Smooth muscle cell (in vitro differentiated cells): ENCODE data around the gene DOK6. TPM values are rescaled to one million over a fixed set of nuclear protein-coding genes. Genes with fewer than 3 reads are reported as not detected.

Experiments used
- DNase-seq: peaks from one replicate; lab custom pipeline; 2025; ENCODE audit not compliant: unreplicated experiment; lab: John Stamatoyannopoulos, UW
- H2AFZ ChIP-seq: fragments of 200-600 bp; sonication (generic); 2 replicates; pipeline ENCODE4 v1.6.0; 2016; ENCODE audit warnings: antibody characterized with exemption, low read depth, mild to moderate bottlenecking
- H3F3A ChIP-seq: fragments of 200-600 bp; sonication (generic); 2 replicates; pipeline ENCODE4 v1.6.0; 2017; ENCODE audit warnings: antibody characterized with exemption, low read depth
- H3K27ac ChIP-seq: fragments of 200-600 bp; sonication (generic); 2 replicates; pipeline ENCODE4 v1.5.1; 2016; ENCODE audit warnings: low read depth, mild to moderate bottlenecking
- H3K27me3 ChIP-seq: fragments of 200-600 bp; sonication (generic); 2 replicates; pipeline ENCODE4 v1.6.1; 2016; ENCODE audit warnings: low read depth, mild to moderate bottlenecking
- H3K36me3 ChIP-seq: fragments of 200-600 bp; sonication (generic); 2 replicates; pipeline ENCODE4 v1.5.1; 2016; ENCODE audit warnings: low read depth
- H3K4me1 ChIP-seq: fragments of 200-600 bp; sonication (generic); 2 replicates; pipeline ENCODE4 v1.5.1; 2016; ENCODE audit warnings: low read depth
- H3K4me2 ChIP-seq: fragments of 200-600 bp; sonication (generic); 2 replicates; pipeline ENCODE4 v1.6.0; 2016; ENCODE audit warnings: mild to moderate bottlenecking
- H3K4me3 ChIP-seq: fragments of 200-600 bp; sonication (generic); 2 replicates; pipeline ENCODE4 v1.5.1; 2016; ENCODE audit warnings: mild to moderate bottlenecking
- H3K79me2 ChIP-seq: fragments of 200-600 bp; sonication (generic); 2 replicates; pipeline ENCODE4 v1.6.0; 2016; ENCODE audit warnings: low read depth, mild to moderate bottlenecking
- H3K9ac ChIP-seq: fragments of 200-600 bp; sonication (generic); 2 replicates; pipeline ENCODE4 v1.6.0; 2016; ENCODE audit warnings: low read depth
- H3K9me3 ChIP-seq: fragments of 200-600 bp; sonication (generic); replicated peaks from 2 replicates; pipeline ENCODE4 v1.5.1; 2016; ENCODE audit warnings: low read depth
- H4K20me1 ChIP-seq: fragments of 200-600 bp; sonication (generic); 2 replicates; pipeline ENCODE4 v1.6.0; 2016; ENCODE audit warnings: low read depth
- CTCF ChIP-seq: fragments of 200-600 bp; sonication (generic); IDR thresholded peaks from 2 replicates; pipeline ENCODE4 v1.5.1; 2017; ENCODE audit warnings: borderline replicate concordance, mild to moderate bottlenecking, antibody characterized with exemption; ENCODE audit not compliant: insufficient read depth, poor library complexity, severe bottlenecking
- WGBS: methylation state at CpG from one replicate; pipeline ENCODE4 v1.1.7; 2016; ENCODE audit warnings: low lambda C conversion rate; 5-methylcytosine and 5-hydroxymethylcytosine counted together
- polyA plus RNA-seq: library from polyadenylated mRNA; unstranded; fragments of >200 nt; fragmentation: Nextera tagmentation; extraction: Ambion mirVana; gene quantifications from 2 replicates; pipeline ENCODE4 v1.2.1, GENCODE V29; 2016
- total RNA-seq: library from RNA; depleted of rRNA; stranded (reverse); fragments of >200 nt; gene quantifications from 2 replicates; pipeline ENCODE4 v1.2.3, GENCODE V29; 2014

The DOK6 gene
- total and polyA plus RNA-seq, 2 experiments from 2014 or later: 7.2 to 21.4 TPM

- 31% methylated on average over 4 of the region's 4 CpGs for WGBS
Measured at GRCh38 chr18:69865776-69866175, 465.1 kb downstream of the DOK6 start.

GRCh38 chr18:69866212-69866611, 465.5 kb downstream of the DOK6 start:
- Histone ChIP-seq H2AFZ (peak overlapping the region; percentile 24), H3K9ac (no peak overlapping the region), H3K27me3 (no peaks in the 10 kb centered on the region), H3K36me3 (no peaks in the 10 kb centered on the region), H3K4me3 (no peak overlapping the region), H3K4me2 (no peak overlapping the region), H3K79me2 (no peaks in the 10 kb centered on the region), H4K20me1 (no peaks in the 10 kb centered on the region), H3K9me3 (no peaks in the 10 kb centered on the region), H3F3A (no peaks in the 10 kb centered on the region), H3K4me1 (no peaks in the 10 kb centered on the region), H3K27ac (no peak overlapping the region)
- DNase-seq: no peak
- 82% methylated on average over 4 of the region's 4 CpGs for WGBS
- TF ChIP-seq CTCF: no peak

More at GRCh38 chr18:69865776-69866175, 465.1 kb downstream of the DOK6 start:
- Histone ChIP-seq H3K27ac (no peak overlapping the region), H3F3A (no peaks in the 10 kb centered on the region), H3K9ac (no peak overlapping the region), H3K4me2 (no peak overlapping the region), H3K4me3 (no peak overlapping the region), H3K27me3 (no peaks in the 10 kb centered on the region), H4K20me1 (no peaks in the 10 kb centered on the region), H3K4me1 (no peaks in the 10 kb centered on the region), H3K79me2 (no peaks in the 10 kb centered on the region), H3K36me3 (no peaks in the 10 kb centered on the region), H2AFZ (peak overlapping the region; percentile 24), H3K9me3 (no peaks in the 10 kb centered on the region)
- DNase-seq: no peak
- TF ChIP-seq CTCF: no peak

- WGBS: 87% methylated on average over 4 of the region's 4 CpGs
Measured at GRCh38 chr18:69870736-69871135, 470.0 kb downstream of the DOK6 start.

More at GRCh38 chr18:69870736-69871135, 470.0 kb downstream of the DOK6 start:
- H3K36me3 ChIP-seq: no peaks in the 10 kb centered on the region
- H3F3A ChIP-seq: no peaks in the 10 kb centered on the region
- no peak overlapping the region for H2AFZ ChIP-seq
- H3K79me2 ChIP-seq: no peaks in the 10 kb centered on the region
- H3K4me1 ChIP-seq: no peaks in the 10 kb centered on the region
- no peak overlapping the region for H3K4me2 ChIP-seq
- H3K27ac ChIP-seq: no peak overlapping the region
- H3K9ac ChIP-seq: no peak overlapping the region
- no peak for DNase-seq
- no peak overlapping the region for H3K4me3 ChIP-seq
- H3K9me3 ChIP-seq: no peaks in the 10 kb centered on the region
- H4K20me1 ChIP-seq: no peaks in the 10 kb centered on the region
- no peak for TF ChIP-seq CTCF
- H3K27me3 ChIP-seq: no peaks in the 10 kb centered on the region
